K562 (cell line): Measurements from ENCODE around the gene DLGAP1. TPM values are rescaled to one million over a fixed set of nuclear protein-coding genes. Genes with fewer than 3 reads are reported as not detected.

Experiments used
- CREBBP ChIP-seq: IDR thresholded peaks from one replicate; pipeline ENCODE4 v1.6.1; 2012; ENCODE audit warnings: low read depth, mild to moderate bottlenecking, control low read depth, inconsistent platforms, low read length
- NBN ChIP-seq: fragments of 450-650 bp; IDR thresholded peaks from 2 replicates; pipeline ENCODE4 v1.6.1; 2016; ENCODE audit warnings: low read depth, mild to moderate bottlenecking
- NONO ChIP-seq, 2 experiments: fragments of 200-400 bp in 1 of 2; fragments of 450-650 bp in 1 of 2; formaldehyde crosslinking in 1 of 2; IDR thresholded peaks; 2 replicates each; pipeline ENCODE4 v1.6.1; 2017; ENCODE audit warnings: low read depth in 2 of 2, mild to moderate bottlenecking in 2 of 2, moderate library complexity in 2 of 2, low read length in 1 of 2
- SNRNP70 ChIP-seq: fragments of 200-400 bp; formaldehyde crosslinking; optimal IDR thresholded peaks from 2 replicates; pipeline ENCODE3; 2017; ENCODE audit warnings: low read depth, low read length
- ZNF507 ChIP-seq: conservative IDR thresholded peaks from 2 replicates; pipeline ENCODE4 v1.6.1; 2017; ENCODE audit warnings: missing genetic modification characterization, missing compliant biosample characterization
- polyA plus RNA-seq, 8 experiments: library from polyadenylated mRNA; depleted of rRNA in 4 of 8; stranded (reverse) in 5 of 8; unstranded in 3 of 8; fragments of >200 nt; fragmentation: Nextera tagmentation in 2 of 8; fragmentation: Illumina TruSeq in 1 of 8; extraction: Ambion mirVana in 2 of 8; extraction: Trizol in 1 of 8; gene quantifications; 2 replicates each; pipeline versions ENCODE4 v1.2.1 to v1.2.3, GENCODE V29; 2011 to 2014; ENCODE audit warnings: inconsistent platforms in 1 of 8, missing spikeins in 1 of 8
- total RNA-seq, 7 experiments: library from RNA; depleted of rRNA in 6 of 7; stranded (reverse); fragments of >200 nt in 6 of 7; fragmentation: Illumina TruSeq in 2 of 7; extraction: Trizol in 2 of 7; gene quantifications; 2 replicates each; pipeline versions ENCODE4 v1.2.1 to v1.2.3, GENCODE V29; 2011 to 2021; ENCODE audit warnings: low replicate concordance in 1 of 7
- TF ChIP-seq, protein P1 (sequence below): fragments of 450-650 bp; IDR thresholded peaks from 2 replicates; pipeline ENCODE4 v1.6.1; 2016; ENCODE audit warnings: low read depth
- TF ChIP-seq, protein P2 (sequence below): sonication (generic); formaldehyde crosslinking; IDR thresholded peaks from 2 replicates; pipeline ENCODE4 v1.8.0; 2023; ENCODE audit warnings: mild to moderate bottlenecking, missing genetic modification reagents
- TF ChIP-seq, protein P3 (sequence below): fragments of 250-450 bp; sonication (Bioruptor Pico); IDR thresholded peaks from 2 replicates; pipeline ENCODE4 v1.8.0; 2022; ENCODE audit warnings: inconsistent platforms
- TF ChIP-seq, protein P4 (sequence below), 3 experiments: fragments of 200-800 bp in 1 of 3; fragments of 250-450 bp in 1 of 3; fragments of 450-650 bp in 1 of 3; sonication (Bioruptor Pico) in 1 of 3; sonication (Bioruptor generic) in 1 of 3; formaldehyde crosslinking in 1 of 3; IDR thresholded peaks; 2 replicates each; pipeline versions ENCODE4 v1.6.1 to v1.8.0; 2016 to 2022; ENCODE audit warnings: mild to moderate bottlenecking in 2 of 3, missing genetic modification characterization in 2 of 3, missing compliant biosample characterization in 1 of 3, moderate library complexity in 1 of 3
- TF ChIP-seq, protein P5 (sequence below): sonication (generic); formaldehyde crosslinking; IDR thresholded peaks from 2 replicates; pipeline ENCODE4 v1.8.0; 2022; ENCODE audit warnings: mild to moderate bottlenecking, missing genetic modification reagents

DLGAP1 gene
- total and polyA plus RNA-seq, 9 of the 15 experiments (the other 6 are each of a cell fraction or from before 2014, with no cell fraction given): 0.04 to 0.22 (median 0.08) TPM

DNA sequence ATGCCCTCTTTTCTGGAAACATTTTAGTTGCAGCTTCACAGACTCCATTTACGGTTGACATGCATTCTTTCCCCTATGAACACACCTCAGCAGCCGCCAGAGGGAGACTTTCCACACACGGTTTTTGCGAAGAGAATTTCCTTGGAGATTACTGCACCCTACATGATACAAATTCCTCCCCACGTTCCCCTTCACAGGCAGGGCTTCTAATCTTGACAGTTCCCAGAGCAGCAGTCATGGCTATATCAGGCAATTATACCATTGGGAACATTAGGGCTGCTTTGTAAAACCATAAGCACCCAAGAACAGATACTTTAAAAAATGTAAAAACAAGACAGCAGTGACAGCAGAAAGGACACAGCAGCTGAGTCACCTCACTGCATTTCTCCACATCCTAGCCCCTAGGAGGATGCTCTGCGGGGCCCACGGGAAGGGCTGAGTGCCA is 751.4 kb downstream of the DLGAP1 start (continued):
- TF ChIP-seq, protein P1, sequence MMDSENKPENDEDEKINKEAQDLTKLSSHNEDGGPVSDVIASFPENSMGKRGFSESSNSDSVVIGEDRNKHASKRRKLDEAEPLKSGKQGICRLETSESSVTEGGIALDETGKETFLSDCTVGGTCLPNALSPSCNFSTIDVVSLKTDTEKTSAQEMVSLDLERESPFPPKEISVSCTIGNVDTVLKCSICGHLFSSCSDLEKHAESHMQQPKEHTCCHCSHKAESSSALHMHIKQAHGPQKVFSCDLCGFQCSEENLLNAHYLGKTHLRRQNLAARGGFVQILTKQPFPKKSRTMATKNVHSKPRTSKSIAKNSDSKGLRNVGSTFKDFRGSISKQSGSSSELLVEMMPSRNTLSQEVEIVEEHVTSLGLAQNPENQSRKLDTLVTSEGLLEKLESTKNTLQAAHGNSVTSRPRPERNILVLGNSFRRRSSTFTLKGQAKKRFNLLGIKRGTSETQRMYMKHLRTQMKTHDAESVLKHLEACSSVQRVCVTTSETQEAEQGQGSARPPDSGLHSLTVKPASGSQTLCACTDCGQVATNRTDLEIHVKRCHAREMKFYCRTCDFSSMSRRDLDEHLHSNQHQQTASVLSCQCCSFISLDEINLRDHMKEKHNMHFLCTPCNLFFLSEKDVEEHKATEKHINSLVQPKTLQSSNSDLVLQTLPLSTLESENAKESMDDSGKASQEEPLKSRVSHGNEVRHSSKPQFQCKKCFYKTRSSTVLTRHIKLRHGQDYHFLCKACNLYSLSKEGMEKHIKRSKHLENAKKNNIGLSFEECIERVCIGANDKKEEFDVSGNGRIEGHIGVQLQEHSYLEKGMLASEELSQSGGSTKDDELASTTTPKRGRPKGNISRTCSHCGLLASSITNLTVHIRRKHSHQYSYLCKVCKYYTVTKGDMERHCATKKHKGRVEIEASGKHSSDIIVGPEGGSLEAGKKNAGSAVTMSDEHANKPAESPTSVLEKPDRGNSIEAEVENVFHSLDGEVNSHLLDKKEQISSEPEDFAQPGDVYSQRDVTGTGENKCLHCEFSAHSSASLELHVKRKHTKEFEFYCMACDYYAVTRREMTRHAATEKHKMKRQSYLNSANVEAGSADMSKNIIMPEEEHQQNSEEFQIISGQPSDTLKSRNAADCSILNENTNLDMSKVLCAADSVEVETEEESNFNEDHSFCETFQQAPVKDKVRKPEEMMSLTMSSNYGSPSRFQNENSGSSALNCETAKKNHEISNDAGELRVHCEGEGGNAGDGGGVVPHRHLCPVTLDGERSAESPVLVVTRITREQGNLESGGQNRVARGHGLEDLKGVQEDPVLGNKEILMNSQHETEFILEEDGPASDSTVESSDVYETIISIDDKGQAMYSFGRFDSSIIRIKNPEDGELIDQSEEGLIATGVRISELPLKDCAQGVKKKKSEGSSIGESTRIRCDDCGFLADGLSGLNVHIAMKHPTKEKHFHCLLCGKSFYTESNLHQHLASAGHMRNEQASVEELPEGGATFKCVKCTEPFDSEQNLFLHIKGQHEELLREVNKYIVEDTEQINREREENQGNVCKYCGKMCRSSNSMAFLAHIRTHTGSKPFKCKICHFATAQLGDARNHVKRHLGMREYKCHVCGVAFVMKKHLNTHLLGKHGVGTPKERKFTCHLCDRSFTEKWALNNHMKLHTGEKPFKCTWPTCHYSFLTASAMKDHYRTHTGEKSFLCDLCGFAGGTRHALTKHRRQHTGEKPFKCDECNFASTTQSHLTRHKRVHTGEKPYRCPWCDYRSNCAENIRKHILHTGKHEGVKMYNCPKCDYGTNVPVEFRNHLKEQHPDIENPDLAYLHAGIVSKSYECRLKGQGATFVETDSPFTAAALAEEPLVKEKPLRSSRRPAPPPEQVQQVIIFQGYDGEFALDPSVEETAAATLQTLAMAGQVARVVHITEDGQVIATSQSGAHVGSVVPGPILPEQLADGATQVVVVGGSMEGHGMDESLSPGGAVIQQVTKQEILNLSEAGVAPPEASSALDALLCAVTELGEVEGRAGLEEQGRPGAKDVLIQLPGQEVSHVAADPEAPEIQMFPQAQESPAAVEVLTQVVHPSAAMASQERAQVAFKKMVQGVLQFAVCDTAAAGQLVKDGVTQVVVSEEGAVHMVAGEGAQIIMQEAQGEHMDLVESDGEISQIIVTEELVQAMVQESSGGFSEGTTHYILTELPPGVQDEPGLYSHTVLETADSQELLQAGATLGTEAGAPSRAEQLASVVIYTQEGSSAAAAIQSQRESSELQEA: no peak
- TF ChIP-seq SNRNP70 (no peak), ZNF507 (no peak), NONO (IDR thresholded peaks at IDR 0.05; ENCODE audit: low read depth in 2 of 2, low read length in 1 of 2) (no peak), NBN (peak; percentile 74), CREBBP (no peak)
- TF ChIP-seq, protein P2, sequence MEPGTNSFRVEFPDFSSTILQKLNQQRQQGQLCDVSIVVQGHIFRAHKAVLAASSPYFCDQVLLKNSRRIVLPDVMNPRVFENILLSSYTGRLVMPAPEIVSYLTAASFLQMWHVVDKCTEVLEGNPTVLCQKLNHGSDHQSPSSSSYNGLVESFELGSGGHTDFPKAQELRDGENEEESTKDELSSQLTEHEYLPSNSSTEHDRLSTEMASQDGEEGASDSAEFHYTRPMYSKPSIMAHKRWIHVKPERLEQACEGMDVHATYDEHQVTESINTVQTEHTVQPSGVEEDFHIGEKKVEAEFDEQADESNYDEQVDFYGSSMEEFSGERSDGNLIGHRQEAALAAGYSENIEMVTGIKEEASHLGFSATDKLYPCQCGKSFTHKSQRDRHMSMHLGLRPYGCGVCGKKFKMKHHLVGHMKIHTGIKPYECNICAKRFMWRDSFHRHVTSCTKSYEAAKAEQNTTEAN (CRISPR knock-in tag): no peak
- TF ChIP-seq, protein P3, sequence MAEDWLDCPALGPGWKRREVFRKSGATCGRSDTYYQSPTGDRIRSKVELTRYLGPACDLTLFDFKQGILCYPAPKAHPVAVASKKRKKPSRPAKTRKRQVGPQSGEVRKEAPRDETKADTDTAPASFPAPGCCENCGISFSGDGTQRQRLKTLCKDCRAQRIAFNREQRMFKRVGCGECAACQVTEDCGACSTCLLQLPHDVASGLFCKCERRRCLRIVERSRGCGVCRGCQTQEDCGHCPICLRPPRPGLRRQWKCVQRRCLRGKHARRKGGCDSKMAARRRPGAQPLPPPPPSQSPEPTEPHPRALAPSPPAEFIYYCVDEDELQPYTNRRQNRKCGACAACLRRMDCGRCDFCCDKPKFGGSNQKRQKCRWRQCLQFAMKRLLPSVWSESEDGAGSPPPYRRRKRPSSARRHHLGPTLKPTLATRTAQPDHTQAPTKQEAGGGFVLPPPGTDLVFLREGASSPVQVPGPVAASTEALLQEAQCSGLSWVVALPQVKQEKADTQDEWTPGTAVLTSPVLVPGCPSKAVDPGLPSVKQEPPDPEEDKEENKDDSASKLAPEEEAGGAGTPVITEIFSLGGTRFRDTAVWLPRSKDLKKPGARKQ (CRISPR knock-in tag): no peak
- TF ChIP-seq, protein P4, sequence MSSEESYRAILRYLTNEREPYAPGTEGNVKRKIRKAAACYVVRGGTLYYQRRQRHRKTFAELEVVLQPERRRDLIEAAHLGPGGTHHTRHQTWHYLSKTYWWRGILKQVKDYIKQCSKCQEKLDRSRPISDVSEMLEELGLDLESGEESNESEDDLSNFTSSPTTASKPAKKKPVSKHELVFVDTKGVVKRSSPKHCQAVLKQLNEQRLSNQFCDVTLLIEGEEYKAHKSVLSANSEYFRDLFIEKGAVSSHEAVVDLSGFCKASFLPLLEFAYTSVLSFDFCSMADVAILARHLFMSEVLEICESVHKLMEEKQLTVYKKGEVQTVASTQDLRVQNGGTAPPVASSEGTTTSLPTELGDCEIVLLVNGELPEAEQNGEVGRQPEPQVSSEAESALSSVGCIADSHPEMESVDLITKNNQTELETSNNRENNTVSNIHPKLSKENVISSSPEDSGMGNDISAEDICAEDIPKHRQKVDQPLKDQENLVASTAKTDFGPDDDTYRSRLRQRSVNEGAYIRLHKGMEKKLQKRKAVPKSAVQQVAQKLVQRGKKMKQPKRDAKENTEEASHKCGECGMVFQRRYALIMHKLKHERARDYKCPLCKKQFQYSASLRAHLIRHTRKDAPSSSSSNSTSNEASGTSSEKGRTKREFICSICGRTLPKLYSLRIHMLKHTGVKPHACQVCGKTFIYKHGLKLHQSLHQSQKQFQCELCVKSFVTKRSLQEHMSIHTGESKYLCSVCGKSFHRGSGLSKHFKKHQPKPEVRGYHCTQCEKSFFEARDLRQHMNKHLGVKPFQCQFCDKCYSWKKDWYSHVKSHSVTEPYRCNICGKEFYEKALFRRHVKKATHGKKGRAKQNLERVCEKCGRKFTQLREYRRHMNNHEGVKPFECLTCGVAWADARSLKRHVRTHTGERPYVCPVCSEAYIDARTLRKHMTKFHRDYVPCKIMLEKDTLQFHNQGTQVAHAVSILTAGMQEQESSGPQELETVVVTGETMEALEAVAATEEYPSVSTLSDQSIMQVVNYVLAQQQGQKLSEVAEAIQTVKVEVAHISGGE (CRISPR knock-in tag; IDR thresholded peaks at IDR 0.05): no peak
- TF ChIP-seq, protein P5, sequence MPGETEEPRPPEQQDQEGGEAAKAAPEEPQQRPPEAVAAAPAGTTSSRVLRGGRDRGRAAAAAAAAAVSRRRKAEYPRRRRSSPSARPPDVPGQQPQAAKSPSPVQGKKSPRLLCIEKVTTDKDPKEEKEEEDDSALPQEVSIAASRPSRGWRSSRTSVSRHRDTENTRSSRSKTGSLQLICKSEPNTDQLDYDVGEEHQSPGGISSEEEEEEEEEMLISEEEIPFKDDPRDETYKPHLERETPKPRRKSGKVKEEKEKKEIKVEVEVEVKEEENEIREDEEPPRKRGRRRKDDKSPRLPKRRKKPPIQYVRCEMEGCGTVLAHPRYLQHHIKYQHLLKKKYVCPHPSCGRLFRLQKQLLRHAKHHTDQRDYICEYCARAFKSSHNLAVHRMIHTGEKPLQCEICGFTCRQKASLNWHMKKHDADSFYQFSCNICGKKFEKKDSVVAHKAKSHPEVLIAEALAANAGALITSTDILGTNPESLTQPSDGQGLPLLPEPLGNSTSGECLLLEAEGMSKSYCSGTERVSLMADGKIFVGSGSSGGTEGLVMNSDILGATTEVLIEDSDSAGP (CRISPR knock-in tag): no peak
